Activated CD8-positive, alpha-beta memory T cell treated with anti-CD3 and anti-CD28 coated beads, Interleukin-2, amount 10 ng/mL, durations not matched to agents 7 days and 5 days (primary cell): ENCODE measurements around the gene GOLPH3L. TPM values are rescaled to one million over a fixed set of nuclear protein-coding genes. Genes with fewer than 3 reads are reported as not detected.
"Not testable (repeated sequence)": the region's sequence is repeated elsewhere in the genome, so short reads cannot be mapped to it uniquely, and the experiment has no call there.

Source experiments
- ATAC-seq: fragments of 150-1000 bp; cut with Tn5 transposase; one replicate; pipeline ENCODE4 v1.10.0; 2021; ENCODE audit warnings: moderate library complexity
- CTCF ChIA-PET: fragments of 350-600 bp; sonication (Branson Sonifier 250); formaldehyde crosslinking; loops from one replicate; lab custom pipeline; 2021; ENCODE audit warnings: antibody characterized with exemption; lab: Charles Lee
- DNase-seq: peaks from one replicate; pipeline ENCODE4 v3.0.0-alpha.2; 2020
- H3K27ac Mint-ChIP-seq: one replicate; pipeline ENCODE4 v1.8.0; 2021; ENCODE audit warnings: mild to moderate bottlenecking, mixed read lengths
- H3K27me3 Mint-ChIP-seq: one replicate; pipeline ENCODE4 v1.8.0; 2021; ENCODE audit warnings: mixed read lengths
- H3K36me3 Mint-ChIP-seq: one replicate; pipeline ENCODE4 v1.8.0; 2021; ENCODE audit warnings: mild to moderate bottlenecking, mixed read lengths
- H3K4me1 Mint-ChIP-seq: one replicate; pipeline ENCODE4 v1.8.0; 2021; ENCODE audit warnings: mixed read lengths
- H3K4me3 Mint-ChIP-seq: one replicate; pipeline ENCODE4 v1.8.0; 2021; ENCODE audit warnings: mild to moderate bottlenecking, moderate library complexity, mixed read lengths
- H3K9me3 Mint-ChIP-seq: one replicate; pipeline ENCODE4 v1.8.0; 2022; ENCODE audit warnings: low read depth, mixed read lengths
- total RNA-seq, 2 experiments: library from RNA; stranded (reverse); gene quantifications; one replicate each; pipeline ENCODE4 v1.2.3, GENCODE V29; 2021

GOLPH3L gene
- total RNA-seq, 2 experiments from 2014 or later: 20.7 to 22.6 TPM

- DNase-seq (no peak), ATAC-seq (no peak)
- CTCF ChIA-PET: interaction anchor here (0.9 to 1.5 kb wide), 4 partner anchors 23 to 420 kb away, joined by 3 to 5 read pairs (median 3); no protein-coding TSS in a partner anchor
- Mint-ChIP-seq H3K36me3 (peaks cover 7% of the 10 kb centered on the region), H3K27me3 (no peaks in the 10 kb centered on the region), H3K4me1 (peaks cover 15% of the 10 kb centered on the region), H3K4me3 (no peak overlapping the region), H3K9me3 (no peaks in the 10 kb centered on the region), H3K27ac (no peak overlapping the region)
Measured at GRCh38 chr1:150603711-150604110, 93.2 kb downstream of the GOLPH3L start.

- H3K27ac Mint-ChIP-seq, H3K4me3 Mint-ChIP-seq, ATAC-seq, H3K36me3 Mint-ChIP-seq, DNase-seq, H3K9me3 Mint-ChIP-seq, H3K27me3 Mint-ChIP-seq: not testable (repeated sequence)
- H3K4me1 Mint-ChIP-seq: peaks cover 15% of the 10 kb centered on the region
- CTCF ChIA-PET: interaction anchor here (1.3 kb wide), 1 partner anchor 32 kb away, joined by 3 read pairs; no protein-coding TSS in a partner anchor
Measured at GRCh38 chr1:150602372-150602771, 94.6 kb downstream of the GOLPH3L start.

- H3K27ac Mint-ChIP-seq: no peak overlapping the region
- ATAC-seq (no peak), DNase-seq (no peak)
- H3K27me3 Mint-ChIP-seq: no peaks in the 10 kb centered on the region
- no peak overlapping the region for H3K4me3 Mint-ChIP-seq
- no peaks in the 10 kb centered on the region for H3K9me3 Mint-ChIP-seq
- CTCF ChIA-PET: interaction anchor here (0.9 kb wide), 1 partner anchor 12 kb away, joined by 3 read pairs; no protein-coding TSS in a partner anchor
- H3K36me3 Mint-ChIP-seq: peaks cover 6% of the 10 kb centered on the region
- H3K4me1 Mint-ChIP-seq: peaks cover 18% of the 10 kb centered on the region
Measured at GRCh38 chr1:150601540-150601939, 95.4 kb downstream of the GOLPH3L start.

- H3K27me3 Mint-ChIP-seq, CTCF ChIA-PET, H3K36me3 Mint-ChIP-seq, DNase-seq, H3K27ac Mint-ChIP-seq, H3K4me3 Mint-ChIP-seq, H3K9me3 Mint-ChIP-seq, ATAC-seq: not testable (repeated sequence)
- peaks cover 10% of the 10 kb centered on the region for H3K4me1 Mint-ChIP-seq
Measured at GRCh38 chr1:150598346-150598745, 98.6 kb downstream of the GOLPH3L start.

- no peak for ATAC-seq
- no peak for DNase-seq
- peaks cover 10% of the 10 kb centered on the region for H3K4me1 Mint-ChIP-seq
- no peak overlapping the region for H3K4me3 Mint-ChIP-seq
- no peaks in the 10 kb centered on the region for H3K9me3 Mint-ChIP-seq
- H3K36me3 Mint-ChIP-seq: peaks cover 5% of the 10 kb centered on the region
- CTCF ChIA-PET: no interaction called here
- no peak overlapping the region for H3K27ac Mint-ChIP-seq
- no peaks in the 10 kb centered on the region for H3K27me3 Mint-ChIP-seq
Measured at GRCh38 chr1:150596976-150597375, 100.0 kb downstream of the GOLPH3L start.

Other genes starting within 250 kb of the GOLPH3L start
- 10 to 100 TPM; 51.0 to 51.8 TPM for gene TARS2, start 209.7 kb downstream of the GOLPH3L start, total RNA-seq
- 1 to 10 TPM; 1.0 to 1.3 TPM for gene ECM1, start 189.0 kb downstream of the GOLPH3L start, total RNA-seq
- under 1 TPM in 1 of 2 experiments, not detected in 1; 0.59 TPM for gene FALEC, start 181.4 kb downstream of the GOLPH3L start, total RNA-seq
- gene ADAMTSL4, start 147.7 kb downstream of the GOLPH3L start, total RNA-seq: under 1 TPM; 0.18 to 0.35 TPM
- 100 to 1,000 TPM; 373 to 408 TPM for gene MCL1, start 117.5 kb downstream of the GOLPH3L start, total RNA-seq
- 100 to 1,000 TPM; 202 to 252 TPM for gene ENSA, start 67.5 kb downstream of the GOLPH3L start, total RNA-seq
- under 1 TPM in 1 of 2 experiments, not detected in 1; 0.26 TPM for gene HORMAD1, start 23.7 kb upstream of the GOLPH3L start, total RNA-seq
- gene CTSS, start 68.6 kb upstream of the GOLPH3L start, total RNA-seq: 10 to 100 TPM; 85.3 to 95.9 TPM
- 1 to 10 TPM; 5.7 to 6.4 TPM for gene CTSK, start 111.1 kb upstream of the GOLPH3L start, total RNA-seq
- gene ARNT, start 179.4 kb upstream of the GOLPH3L start, total RNA-seq: 10 to 100 TPM; 35.7 to 49.7 TPM
- not detected for gene CTXND2, start 190.0 kb upstream of the GOLPH3L start, total RNA-seq
- gene SETDB1, start 229.2 kb upstream of the GOLPH3L start, total RNA-seq: 10 to 100 TPM; 61.5 to 67.6 TPM